ENCODE data around the gene SLC4A9.

The SLC4A9 gene

DNA sequence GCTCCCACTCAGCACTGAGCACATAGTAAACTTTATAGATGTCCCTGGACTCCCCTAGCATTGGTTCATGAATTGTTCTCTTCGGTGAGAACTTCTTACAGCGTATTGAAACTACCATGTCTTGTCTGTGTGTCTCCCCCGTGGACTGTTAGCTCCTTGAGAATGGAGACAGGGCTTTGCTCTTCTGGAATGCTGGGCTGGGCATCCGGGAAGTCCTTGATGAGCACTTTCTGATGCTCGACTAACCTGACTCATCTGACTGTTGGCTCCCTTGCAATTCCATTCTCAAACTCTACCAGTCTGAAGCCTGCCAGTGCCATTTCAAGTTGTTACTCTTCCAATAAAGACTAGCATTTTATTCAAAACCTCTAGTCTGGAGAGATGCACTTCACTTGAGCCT, 42.1 kb upstream of the SLC4A9 start:
- no peak overlapping the region for H3K4me3 ChIP-seq (ENCODE audit: low read depth, low read length)
- CTCF ChIA-PET, result interaction anchor here (0.7 to 1.1 kb wide), 2 partner anchors 9 to 13 kb away, joined by 3 read pairs; no protein-coding TSS in a partner anchor
- no peaks in the 10 kb centered on the region for H3K9me3 ChIP-seq (ENCODE audit: control insufficient read depth, insufficient read depth, low read depth, low read length)
- POLR2A ChIA-PET, result interaction anchor here (0.8 to 1.5 kb wide), 2 partner anchors 28 to 29 kb away, joined by 3 to 4 read pairs; partner anchors contain the start of gene HBEGF
- no peak overlapping the region for H3K27ac ChIP-seq (ENCODE audit: extremely low read depth, low read depth, low read length)
- H3K4me1 ChIP-seq (ENCODE audit: control insufficient read depth, insufficient read depth, low read length), result no peaks in the 10 kb centered on the region
- H3K36me3 ChIP-seq (ENCODE audit: control insufficient read depth in 2 of 2, insufficient read depth in 1 of 2, low read length in 2 of 2), result no peaks in the 10 kb centered on the region
- TF ChIP-seq ZNF549 (tag by site-specific recombination; IDR thresholded peaks at IDR 0.05) (no peak), ZNF513 (tag by site-specific recombination; IDR thresholded peaks at IDR 0.05) (no peak)

DNA sequence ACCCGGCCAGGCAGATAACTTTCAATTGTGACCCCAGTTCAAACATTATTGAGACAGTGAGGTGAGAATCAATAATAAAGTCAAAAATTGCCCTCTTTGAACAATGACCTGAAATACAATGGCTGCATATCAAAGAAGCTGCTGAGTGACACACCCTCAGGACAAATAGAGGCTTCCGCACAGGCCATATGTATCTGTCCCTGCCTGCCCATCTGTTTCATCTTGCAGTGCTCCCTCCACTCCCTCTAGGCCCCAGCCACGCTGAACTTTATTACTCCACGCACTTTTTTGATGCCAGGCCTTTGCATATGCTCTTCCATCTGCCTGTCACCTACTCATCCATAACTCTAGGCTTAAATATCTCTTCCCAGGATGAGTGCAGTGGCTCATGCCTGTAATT, 41.2 kb upstream of the SLC4A9 start:
- Histone ChIP-seq H3K9me3 (ENCODE audit: control insufficient read depth, insufficient read depth, low read depth, low read length) (no peaks in the 10 kb centered on the region), H3K36me3 (ENCODE audit: control insufficient read depth in 2 of 2, insufficient read depth in 1 of 2, low read length in 2 of 2) (no peaks in the 10 kb centered on the region), H3K4me1 (ENCODE audit: control insufficient read depth, insufficient read depth, low read length) (no peaks in the 10 kb centered on the region), H3K27ac (ENCODE audit: extremely low read depth, low read depth, low read length) (no peak overlapping the region), H3K4me3 (ENCODE audit: low read depth, low read length) (no peak overlapping the region)
- POLR2A ChIA-PET, result interaction anchor here (1.5 kb wide), 1 partner anchor 28 kb away, joined by 3 read pairs; the partner anchor contains the start of gene HBEGF
- CTCF ChIA-PET, result no interaction called here
- no peak for TF ChIP-seq OSR2 (tag by site-specific recombination; IDR thresholded peaks at IDR 0.05)
- TF ChIP-seq ZFP37 (tag by site-specific recombination; IDR thresholded peaks at IDR 0.05), result no peak
- no peak for TF ChIP-seq ZNF776 (tag by site-specific recombination; IDR thresholded peaks at IDR 0.05; ENCODE audit: borderline replicate concordance)
- TF ChIP-seq, protein P1, sequence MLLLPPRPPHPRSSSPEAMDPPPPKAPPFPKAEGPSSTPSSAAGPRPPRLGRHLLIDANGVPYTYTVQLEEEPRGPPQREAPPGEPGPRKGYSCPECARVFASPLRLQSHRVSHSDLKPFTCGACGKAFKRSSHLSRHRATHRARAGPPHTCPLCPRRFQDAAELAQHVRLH (tag by site-specific recombination; IDR thresholded peaks at IDR 0.05), result no peak
- no peak for TF ChIP-seq ZNF16 (tag by site-specific recombination; IDR thresholded peaks at IDR 0.05; ENCODE audit: low read depth)
- TF ChIP-seq GFI1B (tag by site-specific recombination; IDR thresholded peaks at IDR 0.05), result no peak
- TF ChIP-seq ZNF658 (tag by site-specific recombination; IDR thresholded peaks at IDR 0.05), result no peak
- TF ChIP-seq ZIC2 (tag by site-specific recombination; IDR thresholded peaks at IDR 0.05), result no peak
- TF ChIP-seq, protein P2, sequence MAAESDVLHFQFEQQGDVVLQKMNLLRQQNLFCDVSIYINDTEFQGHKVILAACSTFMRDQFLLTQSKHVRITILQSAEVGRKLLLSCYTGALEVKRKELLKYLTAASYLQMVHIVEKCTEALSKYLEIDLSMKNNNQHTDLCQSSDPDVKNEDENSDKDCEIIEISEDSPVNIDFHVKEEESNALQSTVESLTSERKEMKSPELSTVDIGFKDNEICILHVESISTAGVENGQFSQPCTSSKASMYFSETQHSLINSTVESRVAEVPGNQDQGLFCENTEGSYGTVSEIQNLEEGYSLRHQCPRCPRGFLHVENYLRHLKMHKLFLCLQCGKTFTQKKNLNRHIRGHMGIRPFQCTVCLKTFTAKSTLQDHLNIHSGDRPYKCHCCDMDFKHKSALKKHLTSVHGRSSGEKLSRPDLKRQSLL (tag by site-specific recombination; IDR thresholded peaks at IDR 0.05), result no peak
- TF ChIP-seq, protein P3, sequence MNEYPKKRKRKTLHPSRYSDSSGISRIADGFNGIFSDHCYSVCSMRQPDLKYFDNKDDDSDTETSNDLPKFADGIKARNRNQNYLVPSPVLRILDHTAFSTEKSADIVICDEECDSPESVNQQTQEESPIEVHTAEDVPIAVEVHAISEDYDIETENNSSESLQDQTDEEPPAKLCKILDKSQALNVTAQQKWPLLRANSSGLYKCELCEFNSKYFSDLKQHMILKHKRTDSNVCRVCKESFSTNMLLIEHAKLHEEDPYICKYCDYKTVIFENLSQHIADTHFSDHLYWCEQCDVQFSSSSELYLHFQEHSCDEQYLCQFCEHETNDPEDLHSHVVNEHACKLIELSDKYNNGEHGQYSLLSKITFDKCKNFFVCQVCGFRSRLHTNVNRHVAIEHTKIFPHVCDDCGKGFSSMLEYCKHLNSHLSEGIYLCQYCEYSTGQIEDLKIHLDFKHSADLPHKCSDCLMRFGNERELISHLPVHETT (tag by site-specific recombination; IDR thresholded peaks at IDR 0.05), result no peak

GRCh38 chr5:140319833-140320232, 40.2 kb upstream of the SLC4A9 start:
- CTCF ChIA-PET, result interaction anchor here (0.9 kb wide), 1 partner anchor 32 kb away, joined by 5 read pairs; no protein-coding TSS in a partner anchor
- Histone ChIP-seq H3K9me3 (ENCODE audit: control insufficient read depth, insufficient read depth, low read depth, low read length) (no peaks in the 10 kb centered on the region), H3K27ac (ENCODE audit: extremely low read depth, low read depth, low read length) (no peak overlapping the region), H3K4me1 (ENCODE audit: control insufficient read depth, insufficient read depth, low read length) (no peaks in the 10 kb centered on the region), H3K36me3 (ENCODE audit: control insufficient read depth in 2 of 2, insufficient read depth in 1 of 2, low read length in 2 of 2) (no peaks in the 10 kb centered on the region), H3K4me3 (ENCODE audit: low read depth, low read length) (no peak overlapping the region)
- TF ChIP-seq ZNF677 (tag by site-specific recombination; IDR thresholded peaks at IDR 0.05), result no peak
- no peak for TF ChIP-seq ZNF354C (tag by site-specific recombination; IDR thresholded peaks at IDR 0.05; ENCODE audit: borderline replicate concordance, low read depth)
- TF ChIP-seq ZNF544 (tag by site-specific recombination; IDR thresholded peaks at IDR 0.05), result no peak
- TF ChIP-seq ZNF132 (tag by site-specific recombination; IDR thresholded peaks at IDR 0.05; ENCODE audit: borderline replicate concordance), result no peak
- TF ChIP-seq MZF1 (tag by site-specific recombination; IDR thresholded peaks at IDR 0.05; ENCODE audit: borderline replicate concordance), result no peak
- TF ChIP-seq ZNF626 (tag by site-specific recombination; IDR thresholded peaks at IDR 0.05), result no peak
- TF ChIP-seq ZNF24 (tag by site-specific recombination; IDR thresholded peaks at IDR 0.05), result no peak
- POLR2A ChIA-PET, result interaction anchor here (0.7 kb wide), 1 partner anchor 154 kb away, joined by 10 read pairs; no protein-coding TSS in a partner anchor
